Effector memory CD4-positive, alpha-beta T cell (primary cell): ENCODE results near the gene TAAR1.
"Not testable (repeated sequence)": the region's sequence is repeated elsewhere in the genome, so short reads cannot be mapped to it uniquely, and the experiment has no call there.

Source experiments
- DNase-seq, 3 donors: peaks; one replicate each; pipeline ENCODE4 v3.0.0-alpha.2; 2020
- H3K27ac ChIP-seq: 2 replicates; pipeline ENCODE4 v1.7.0; 2013; ENCODE audit warnings: mild to moderate bottlenecking, low read length, moderate library complexity; ENCODE audit not compliant: insufficient read depth, poor library complexity, severe bottlenecking
- H3K27me3 ChIP-seq: replicated peaks from 2 replicates; pipeline ENCODE4 v1.7.0; 2013; ENCODE audit warnings: mild to moderate bottlenecking, low read length; ENCODE audit not compliant: insufficient read depth, control insufficient read depth, poor library complexity, severe bottlenecking
- H3K36me3 ChIP-seq: 2 replicates; pipeline ENCODE4 v1.7.0; 2013; ENCODE audit warnings: mild to moderate bottlenecking, low read length, moderate library complexity; ENCODE audit not compliant: control insufficient read depth, insufficient read depth
- H3K4me1 ChIP-seq: 2 replicates; pipeline ENCODE4 v1.7.0; 2013; ENCODE audit warnings: low read length, mild to moderate bottlenecking; ENCODE audit not compliant: control insufficient read depth, insufficient read depth, poor library complexity, severe bottlenecking
- H3K4me3 ChIP-seq: 2 replicates; pipeline ENCODE4 v1.7.0; 2013; ENCODE audit warnings: low read length, low read depth, mild to moderate bottlenecking; ENCODE audit not compliant: insufficient read depth, poor library complexity, severe bottlenecking
- H3K9me3 ChIP-seq: 2 replicates; pipeline ENCODE4 v1.7.0; 2013; ENCODE audit warnings: mild to moderate bottlenecking, low read length, moderate library complexity; ENCODE audit not compliant: control insufficient read depth

Gene TAAR1

DNA sequence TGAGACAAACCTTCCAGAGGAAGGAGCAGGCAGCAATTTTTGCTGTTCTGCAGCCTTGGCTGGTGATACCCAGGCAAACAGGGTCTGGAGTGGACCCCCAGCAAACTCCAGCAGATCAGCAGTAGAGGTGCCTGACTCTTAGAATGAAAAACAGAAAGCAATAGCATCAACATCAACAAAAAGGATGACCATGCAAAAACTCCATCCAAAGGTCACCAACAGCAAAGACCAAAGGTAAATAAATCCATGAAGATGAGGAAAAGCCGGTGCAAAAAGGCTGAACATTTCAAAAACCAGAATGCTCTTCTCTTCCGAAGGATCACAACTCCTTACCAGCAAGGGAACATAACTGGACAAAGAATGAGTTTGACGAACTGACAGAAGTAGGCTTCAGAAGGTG, 23.1 kb downstream of the TAAR1 start:
- not testable (repeated sequence) for H3K27me3 ChIP-seq, DNase-seq, H3K4me1 ChIP-seq, H3K36me3 ChIP-seq, H3K27ac ChIP-seq, H3K4me3 ChIP-seq, H3K9me3 ChIP-seq

DNA sequence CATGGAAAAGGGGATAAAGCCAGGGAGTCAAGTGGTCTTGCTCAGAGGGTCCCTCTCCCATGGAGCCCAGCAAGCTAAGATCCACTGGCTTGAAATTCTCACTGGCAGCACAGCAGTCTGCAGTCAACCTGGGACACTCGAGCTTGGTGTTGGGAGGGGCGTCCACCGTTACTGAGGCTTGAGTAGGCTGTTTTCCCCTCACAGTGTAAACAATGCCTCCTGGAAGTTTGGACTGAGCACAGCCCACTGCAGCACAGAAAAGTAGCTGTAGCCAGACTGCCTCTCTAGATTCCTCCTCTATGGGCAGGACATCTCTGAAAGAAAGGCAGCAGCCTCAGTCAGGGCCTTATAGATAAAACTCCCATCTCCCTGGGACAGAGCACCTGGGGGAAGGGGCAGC, 23.7 kb downstream of the TAAR1 start:
- not testable (repeated sequence) for H3K4me1 ChIP-seq, H3K4me3 ChIP-seq, DNase-seq, H3K27ac ChIP-seq, H3K36me3 ChIP-seq, H3K9me3 ChIP-seq, H3K27me3 ChIP-seq

DNA sequence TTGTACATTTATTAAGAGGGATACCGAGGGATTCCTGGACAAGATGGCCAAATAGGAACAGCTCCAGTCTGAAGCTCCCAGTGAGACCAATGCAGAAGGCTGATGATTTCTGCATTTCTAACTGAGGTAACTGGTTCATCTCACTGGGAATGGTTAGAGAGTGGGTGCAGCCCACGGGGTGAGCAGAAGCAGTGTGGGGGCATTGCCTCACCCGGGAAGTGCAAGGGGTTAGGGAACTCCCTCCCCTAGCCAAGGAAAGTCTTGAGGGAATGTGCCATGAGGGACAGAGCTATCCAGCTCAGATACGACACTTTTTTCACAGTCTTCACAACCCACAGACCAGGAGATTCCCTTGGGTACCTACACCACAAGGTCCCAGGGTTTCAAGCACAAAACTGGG, 24.2 kb downstream of the TAAR1 start:
- no peaks in the 10 kb centered on the region for H3K27me3 ChIP-seq
- no peaks in the 10 kb centered on the region for H3K9me3 ChIP-seq
- DNase-seq: no peak
- no peaks in the 10 kb centered on the region for H3K4me1 ChIP-seq
- no peak overlapping the region for H3K4me3 ChIP-seq
- H3K36me3 ChIP-seq: no peaks in the 10 kb centered on the region
- H3K27ac ChIP-seq: no peak overlapping the region

DNA sequence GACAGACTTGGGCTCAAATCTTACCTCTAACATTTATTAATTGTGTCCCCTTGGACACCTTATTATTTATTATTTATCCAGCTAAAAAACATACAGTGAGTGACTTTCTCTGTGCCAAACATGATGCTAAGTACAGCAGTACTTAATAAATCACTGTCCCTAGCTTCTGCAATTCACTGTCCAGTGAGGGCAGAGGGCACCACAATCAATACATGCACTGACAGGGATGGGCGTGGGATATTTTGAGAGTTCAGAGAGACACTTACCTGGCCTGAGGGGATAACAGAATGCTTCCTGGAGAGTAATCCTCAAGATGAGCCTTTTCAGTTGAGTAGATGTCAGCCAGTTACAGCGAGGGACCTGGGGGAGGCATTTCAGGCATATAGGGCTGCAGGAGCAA, 25.6 kb downstream of the TAAR1 start:
- no peaks in the 10 kb centered on the region for H3K9me3 ChIP-seq
- no peak for DNase-seq
- H3K36me3 ChIP-seq: no peaks in the 10 kb centered on the region
- H3K4me1 ChIP-seq: no peaks in the 10 kb centered on the region
- no peak overlapping the region for H3K27ac ChIP-seq
- no peak overlapping the region for H3K4me3 ChIP-seq
- H3K27me3 ChIP-seq: no peaks in the 10 kb centered on the region

DNA sequence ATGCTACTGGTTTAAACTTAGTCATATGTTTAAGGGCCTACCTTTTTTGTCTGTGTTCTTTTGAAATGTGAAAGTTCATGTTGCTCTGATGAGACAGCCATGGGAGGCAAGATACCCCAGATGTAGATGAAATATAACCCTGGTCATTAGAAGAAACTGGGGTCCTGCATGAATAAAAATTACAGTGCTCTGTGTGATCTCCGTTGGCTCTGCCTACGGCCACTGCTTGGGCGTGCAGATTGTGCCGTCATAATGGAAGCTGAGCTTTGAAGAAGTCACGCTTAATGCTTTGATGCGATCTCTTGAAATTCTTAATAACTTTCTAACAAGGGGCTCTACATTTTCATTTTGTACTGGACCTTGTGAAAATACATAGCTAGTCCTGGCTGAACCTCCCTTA, 34.8 kb downstream of the TAAR1 start, which contains the start of gene TAAR2:
Gene TAAR2, minus strand, starts transcription at position 101 of the 400 bp plus-strand sequence. Its CDS starts 0 bp downstream, at position 101.
- DNase-seq: no peak
- no peak within 1 kb of the TSS for H3K4me3 ChIP-seq
- no peaks in the 10 kb centered on the region for H3K4me1 ChIP-seq
- H3K36me3 ChIP-seq: no peaks in the 10 kb centered on the region
- H3K27ac ChIP-seq: no peak within 1 kb of the TSS
- no peaks in the 10 kb centered on the region for H3K27me3 ChIP-seq
- no peaks in the 10 kb centered on the region for H3K9me3 ChIP-seq

DNA sequence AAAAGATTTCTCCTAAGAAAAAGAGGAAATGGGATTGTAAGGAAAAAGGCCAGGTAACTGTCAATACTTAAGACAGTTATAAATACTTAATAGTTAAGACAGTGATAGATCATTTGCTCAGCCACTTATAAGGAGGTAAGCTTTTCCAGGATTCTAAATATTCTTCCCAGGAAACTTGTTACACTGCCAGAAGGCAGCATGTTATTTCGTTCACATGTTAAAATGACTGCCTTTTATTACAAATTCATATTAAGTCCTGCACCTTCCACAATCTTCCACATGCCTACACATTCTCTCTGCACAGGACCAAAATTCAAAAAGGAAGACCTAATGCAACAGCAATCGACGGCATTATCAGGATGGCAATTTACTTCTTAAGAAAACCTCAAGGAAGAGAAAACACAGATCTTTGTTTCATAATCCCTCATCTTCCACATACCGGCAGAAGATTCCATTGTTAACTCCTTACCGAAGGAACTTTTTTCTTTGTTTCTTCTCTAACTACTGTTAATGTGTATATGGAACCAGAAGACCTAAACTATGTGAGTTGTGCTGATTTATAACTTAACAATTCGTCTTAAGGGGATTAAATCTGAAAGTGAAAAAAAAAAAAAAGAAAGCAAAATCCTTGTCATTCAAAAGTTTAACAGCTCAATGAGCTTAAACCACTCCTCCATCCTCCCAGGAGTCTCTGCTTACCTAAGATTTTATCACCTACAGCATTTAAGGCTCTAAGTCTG, 35.7 kb downstream of the TAAR1 start:
- Histone ChIP-seq H3K27ac (no peak overlapping the region), H3K36me3 (no peaks in the 10 kb centered on the region), H3K9me3 (no peaks in the 10 kb centered on the region), H3K4me3 (no peak overlapping the region), H3K27me3 (no peaks in the 10 kb centered on the region), H3K4me1 (no peaks in the 10 kb centered on the region)
- DNase-seq: no peak

DNA sequence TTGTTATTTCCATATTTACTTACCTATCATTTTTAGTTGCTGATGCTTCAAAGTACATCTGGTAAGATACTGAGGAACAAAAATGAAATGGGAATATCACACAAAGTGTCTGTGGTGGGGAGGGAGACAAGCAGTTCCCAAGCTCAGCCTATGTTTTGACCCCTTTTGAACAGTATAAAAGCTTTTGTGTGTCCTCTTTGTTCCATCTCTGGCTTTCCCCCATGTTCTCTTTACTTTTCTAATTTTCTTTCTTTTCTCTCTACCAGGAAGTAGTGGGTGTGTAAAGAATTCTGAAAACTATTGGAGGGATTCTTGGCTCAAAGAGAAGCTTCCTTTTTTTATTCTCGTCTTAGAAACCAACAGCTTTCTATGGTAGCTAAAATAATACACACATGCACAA, 42.3 kb downstream of the TAAR1 start:
- Histone ChIP-seq H3K27me3 (no peaks in the 10 kb centered on the region), H3K36me3 (no peaks in the 10 kb centered on the region), H3K27ac (no peak overlapping the region), H3K9me3 (no peaks in the 10 kb centered on the region), H3K4me3 (no peak overlapping the region), H3K4me1 (no peaks in the 10 kb centered on the region)
- DNase-seq: no peak

DNA sequence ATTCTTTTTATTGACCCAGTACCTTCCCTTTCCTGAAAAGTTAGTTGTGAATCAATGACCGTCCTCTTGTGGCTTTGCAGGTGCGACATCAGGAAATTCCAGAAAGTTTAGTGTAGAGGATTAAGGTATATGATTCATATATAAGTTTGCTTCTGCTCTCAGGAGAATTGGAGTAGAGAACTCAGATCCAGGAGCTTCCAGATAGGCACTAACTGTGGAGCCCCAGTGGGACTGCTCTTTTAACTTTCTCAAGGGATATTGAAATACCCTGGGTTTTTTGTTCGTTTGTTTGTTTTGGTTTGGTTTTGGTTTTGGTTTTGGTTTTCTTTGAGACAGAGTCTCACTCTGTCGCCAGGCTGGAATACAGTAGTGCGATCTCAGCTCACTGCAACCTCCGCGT, 44.4 kb downstream of the TAAR1 start:
- Histone ChIP-seq H3K4me3 (no peak overlapping the region), H3K36me3 (no peaks in the 10 kb centered on the region), H3K4me1 (no peaks in the 10 kb centered on the region), H3K27me3 (no peaks in the 10 kb centered on the region), H3K27ac (no peak overlapping the region), H3K9me3 (no peaks in the 10 kb centered on the region)
- DNase-seq: no peak

DNA sequence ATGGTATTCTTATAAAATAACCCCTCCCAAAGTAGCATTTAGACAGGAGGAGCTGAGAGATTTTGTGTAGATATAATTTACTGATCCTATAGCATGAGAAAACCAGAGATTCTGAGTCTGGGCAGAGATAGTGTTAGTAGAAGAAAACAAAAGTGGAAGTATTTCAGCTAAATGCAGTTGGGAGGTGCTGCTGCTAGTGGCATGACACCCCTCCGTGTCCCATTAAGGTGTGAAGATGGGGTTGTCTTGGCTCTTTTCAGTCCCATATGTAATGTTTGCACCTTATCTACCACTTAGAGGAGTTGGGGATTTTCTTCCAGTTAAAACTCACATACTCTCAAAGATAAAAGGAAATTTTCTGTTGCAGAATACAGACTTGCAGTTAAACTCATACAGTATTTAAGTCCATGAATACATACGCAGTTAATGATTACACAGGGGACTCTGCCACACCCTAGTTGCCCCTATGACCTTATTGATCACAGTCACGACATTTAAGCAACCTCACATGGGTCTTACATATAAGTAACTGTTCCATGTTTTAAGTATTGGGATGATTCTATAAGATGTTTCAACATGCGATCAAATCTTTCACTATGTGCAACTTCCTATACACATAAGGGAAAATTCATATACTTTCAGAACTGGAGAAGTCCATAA, 46.4 kb downstream of the TAAR1 start:
- DNase-seq: no peak
- H3K27me3 ChIP-seq: no peaks in the 10 kb centered on the region
- H3K36me3 ChIP-seq: no peaks in the 10 kb centered on the region
- H3K4me1 ChIP-seq: no peaks in the 10 kb centered on the region
- no peak overlapping the region for H3K4me3 ChIP-seq
- no peak overlapping the region for H3K27ac ChIP-seq
- H3K9me3 ChIP-seq: no peaks in the 10 kb centered on the region

DNA sequence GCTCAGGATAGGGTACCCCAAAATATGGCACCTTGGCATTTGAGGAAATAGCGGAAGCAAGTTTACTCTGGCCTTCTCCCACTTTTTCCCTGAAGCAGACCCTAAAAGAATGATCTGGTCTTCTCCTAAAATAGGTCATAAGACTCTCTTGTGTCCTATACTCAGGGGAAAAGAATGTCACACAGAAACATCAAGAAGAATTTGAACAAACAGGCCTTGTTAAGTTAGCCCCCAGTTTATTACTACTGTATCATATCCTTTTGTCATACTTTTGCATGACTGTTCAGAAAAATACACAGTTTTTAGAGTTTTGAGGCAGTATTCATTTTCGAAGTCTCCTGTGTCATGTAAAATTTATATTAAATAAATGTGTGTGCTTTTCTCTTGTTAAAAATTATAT, 47.4 kb downstream of the TAAR1 start:
- DNase-seq: no peak
- H3K4me3 ChIP-seq: no peak overlapping the region
- H3K9me3 ChIP-seq: no peaks in the 10 kb centered on the region
- no peaks in the 10 kb centered on the region for H3K27me3 ChIP-seq
- no peak overlapping the region for H3K27ac ChIP-seq
- no peaks in the 10 kb centered on the region for H3K36me3 ChIP-seq
- H3K4me1 ChIP-seq: no peaks in the 10 kb centered on the region
